HepG2 (cell line): ENCODE data around the gene NPHP4. TPM values are rescaled to one million over a fixed set of nuclear protein-coding genes. Genes with fewer than 3 reads are reported as not detected.

Source experiments
- ATAC-seq: fragments of 200-7000 bp; cut with Tn5 transposase; 3 replicates; pipeline ENCODE4 v1.9.1; 2020; ENCODE audit warnings: mild to moderate bottlenecking, moderate library complexity
- BruUV-seq: library from RNA; stranded (reverse); fragments of 400-500 nt; replicated peaks from 2 replicates; lab custom pipeline; 2021; lab: Mats Ljungman, UMichigan
- CTCF ChIA-PET: fragments of 300-600 bp; formaldehyde crosslinking; extraction: SDS; loops from one replicate; lab custom pipeline; 2021; ENCODE audit warnings: low total read pairs, inconsistent platforms, low intra/inter-chr PET ratio; lab: Yijun Ruan, JAX
- POLR2A ChIA-PET: fragments of 350-600 bp; sonication (Branson Sonifier 250); formaldehyde crosslinking; loops from one replicate; lab custom pipeline; 2020; ENCODE audit warnings: antibody characterized with exemption, inconsistent platforms; lab: Yijun Ruan, JAX
- DNase-seq: peaks from one replicate; pipeline ENCODE4 v3.0.0-alpha.2; 2015; ENCODE audit warnings: low spot score
- FAIRE-seq: peaks from 3 replicates; lab custom pipeline; 2011; peaks lifted over from hg19 to GRCh38; lab: Jason Lieb, UNC
- H2AFZ ChIP-seq: one replicate; pipeline ENCODE4 v1.6.1; 2011; ENCODE audit warnings: low read length, inconsistent platforms
- H3K27ac ChIP-seq: fragments of 300-600 bp; 3 replicates; pipeline ENCODE4 v1.8.0; 2011; ENCODE audit warnings: mixed run types, mild to moderate bottlenecking, mixed read lengths, low read length, inconsistent platforms; ENCODE audit not compliant: insufficient read depth; ENCODE audit errors: extremely low read length
- H3K27me3 ChIP-seq, 2 experiments: fragments of 200-600 bp in 1 of 2; 2 replicates in 1 of 2; 3 replicates in 1 of 2; pipeline versions ENCODE4 v1.6.0 to v1.8.0; 2011; ENCODE audit warnings: low read length in 2 of 2, mild to moderate bottlenecking in 2 of 2, moderate library complexity in 2 of 2, inconsistent platforms in 1 of 2; ENCODE audit not compliant: insufficient read depth in 2 of 2, control insufficient read depth in 1 of 2
- H3K36me3 ChIP-seq, 2 experiments: fragments of 200-600 bp in 1 of 2; replicated peaks in 1 of 2; 2 replicates in 1 of 2; 3 replicates in 1 of 2; pipeline versions ENCODE4 v1.5.1 to v1.8.0; 2011; ENCODE audit warnings: low read length in 2 of 2, inconsistent platforms in 1 of 2; ENCODE audit not compliant: insufficient read depth in 2 of 2, control insufficient read depth in 1 of 2
- H3K4me1 ChIP-seq: 2 replicates; pipeline ENCODE4 v1.5.1; 2012; ENCODE audit warnings: low read length, inconsistent platforms; ENCODE audit not compliant: insufficient read depth
- H3K4me2 ChIP-seq: 2 replicates; pipeline ENCODE4 v1.6.0; 2011; ENCODE audit warnings: low read depth, low read length, inconsistent platforms
- H3K4me3 ChIP-seq, 3 experiments: fragments of 200-600 bp in 1 of 3; sonication (generic), shearing (Covaris generic) in 1 of 3; replicated peaks in 1 of 3; 2 replicates each; pipeline ENCODE4 v1.5.1; 2011 to 2016; ENCODE audit warnings: low read length in 3 of 3, inconsistent platforms in 2 of 3, low read depth in 2 of 3, mild to moderate bottlenecking in 2 of 3, control low read depth in 1 of 3, mixed read lengths in 1 of 3; ENCODE audit not compliant: insufficient read depth in 1 of 3
- H3K79me2 ChIP-seq: one replicate; pipeline ENCODE4 v1.6.1; 2011; ENCODE audit warnings: low read length, inconsistent platforms; ENCODE audit not compliant: insufficient read depth
- H3K9ac ChIP-seq: 2 replicates; pipeline ENCODE4 v1.6.0; 2011; ENCODE audit warnings: mild to moderate bottlenecking, low read depth, low read length, inconsistent platforms; ENCODE audit not compliant: insufficient read depth
- H3K9me3 ChIP-seq: 2 replicates; pipeline ENCODE4 v1.5.1; 2012; ENCODE audit warnings: mild to moderate bottlenecking, low read length
- H4K20me1 ChIP-seq: 2 replicates; pipeline ENCODE4 v1.6.0; 2011; ENCODE audit warnings: inconsistent platforms, mild to moderate bottlenecking, low read length, moderate library complexity; ENCODE audit not compliant: insufficient read depth
- ATF4 ChIP-seq, 2 experiments: fragments of 450-650 bp in 1 of 2; sonication (generic) in 1 of 2; formaldehyde crosslinking; IDR thresholded peaks; 2 replicates each; pipeline versions ENCODE4 v1.5.0 to v1.8.0; 2020 to 2022; ENCODE audit warnings: mild to moderate bottlenecking in 1 of 2, missing genetic modification reagents in 1 of 2
- CBX1 ChIP-seq: IDR thresholded peaks from one replicate; pipeline ENCODE4 v1.6.1; 2016; ENCODE audit warnings: antibody characterized with exemption, low read depth
- FOSL2 ChIP-seq: sonication (generic); formaldehyde crosslinking; IDR thresholded peaks from 2 replicates; pipeline ENCODE4 v1.4.0; 2020; ENCODE audit warnings: missing genetic modification reagents
- FOXK2 ChIP-seq: fragments of 450-650 bp; IDR thresholded peaks from 2 replicates; pipeline ENCODE4 v1.6.1; 2016
- KDM5B ChIP-seq: sonication (generic); formaldehyde crosslinking; IDR thresholded peaks from 2 replicates; pipeline ENCODE4 v1.4.0; 2020; ENCODE audit warnings: missing genetic modification reagents, mild to moderate bottlenecking, borderline replicate concordance
- NFE2L2 ChIP-seq: fragments of 150-350 bp; IDR thresholded peaks from 2 replicates; pipeline ENCODE4 v1.6.1; 2014; ENCODE audit warnings: low read length
- XBP1 ChIP-seq: sonication (generic); formaldehyde crosslinking; IDR thresholded peaks from 2 replicates; pipeline ENCODE4 v1.5.0; 2020; ENCODE audit warnings: missing genetic modification reagents
- ZBTB39 ChIP-seq: sonication (generic); formaldehyde crosslinking; IDR thresholded peaks from 2 replicates; pipeline ENCODE4 v1.5.0; 2020; ENCODE audit warnings: missing genetic modification reagents
- ZNF44 ChIP-seq: sonication (generic); formaldehyde crosslinking; IDR thresholded peaks from 2 replicates; pipeline ENCODE4 v1.5.1; 2020; ENCODE audit warnings: mild to moderate bottlenecking, missing genetic modification reagents
- ZNF446 ChIP-seq: sonication (generic); formaldehyde crosslinking; IDR thresholded peaks from 2 replicates; pipeline ENCODE4 v1.5.0; 2020; ENCODE audit warnings: mild to moderate bottlenecking, missing genetic modification reagents
- ZNF598 ChIP-seq: sonication (generic); formaldehyde crosslinking; IDR thresholded peaks from 2 replicates; pipeline ENCODE4 v1.5.1; 2020; ENCODE audit warnings: mild to moderate bottlenecking, missing genetic modification reagents, borderline replicate concordance
- ZNF761 ChIP-seq: sonication (generic); formaldehyde crosslinking; conservative IDR thresholded peaks from 2 replicates; pipeline ENCODE4 v1.4.0; 2020; ENCODE audit warnings: mild to moderate bottlenecking, missing genetic modification reagents
- ZSCAN22 ChIP-seq: sonication (generic); formaldehyde crosslinking; IDR thresholded peaks from 2 replicates; pipeline ENCODE4 v1.4.0; 2020; ENCODE audit warnings: mild to moderate bottlenecking, missing genetic modification reagents
- WGBS: methylation state at CpG from one replicate; pipeline ENCODE4 v1.1.6; 2017; ENCODE audit warnings: low lambda C conversion rate; 5-methylcytosine and 5-hydroxymethylcytosine counted together
- in situ Hi-C: cut with HindIII; loops from 2 replicates; pipeline ENCODE4 v1.10.0; 2017; ENCODE audit warnings: low pct_unique_long_range_greater_than_20kb; ENCODE audit not compliant: extremely low pct_ligation_motif_present
- intact Hi-C: fragments of 100-400 bp; cut with micrococcal nuclease; formaldehyde crosslinking; loops from one replicate; pipeline ENCODE4 v1.10.0; 2022; ENCODE audit not compliant: unreplicated experiment
- polyA plus RNA-seq, 8 experiments: library from polyadenylated mRNA; depleted of rRNA in 3 of 8; stranded (reverse) in 7 of 8; unstranded in 1 of 8; fragments of >200 nt; fragmentation: Illumina TruSeq in 4 of 8; extraction: Trizol in 4 of 8; gene quantifications; 2 replicates each; pipeline versions ENCODE4 v1.2.1 to v1.2.3, GENCODE V29; 2011 to 2016; ENCODE audit warnings: low read depth in 4 of 8, missing spikeins in 1 of 8, mixed read lengths in 1 of 8; ENCODE audit not compliant: insufficient read depth in 1 of 8
- total RNA-seq, 5 experiments: library from RNA; depleted of rRNA; stranded (reverse); fragments of >200 nt; fragmentation: Illumina TruSeq; extraction: Trizol; gene quantifications; 2 replicates each; pipeline ENCODE4 v1.2.3, GENCODE V29; 2016; ENCODE audit warnings: low read depth in 1 of 5
- TF ChIP-seq, protein P1 (sequence below): IDR thresholded peaks from 2 replicates; pipeline ENCODE4 v1.6.1; 2018; ENCODE audit warnings: missing genetic modification reagents
- TF ChIP-seq, protein P2 (sequence below): sonication (generic); formaldehyde crosslinking; IDR thresholded peaks from 2 replicates; pipeline ENCODE4 v1.4.0; 2020; ENCODE audit warnings: missing genetic modification reagents, borderline replicate concordance

NPHP4 gene
- total and polyA plus RNA-seq, 2 of the 13 experiments (the other 11 are each of a cell fraction or from before 2014, with no cell fraction given), result 4.4 to 6.8 TPM

- Histone ChIP-seq H3K4me1 (peaks cover 38% of the 10 kb centered on the region), H2AFZ (no peak overlapping the region), H3K9ac (peak overlapping the region; percentile 48), H3K79me2 (no peaks in the 10 kb centered on the region), H3K9me3 (no peaks in the 10 kb centered on the region), H3K4me2 (peak overlapping the region; percentile 85), H4K20me1 (no peaks in the 10 kb centered on the region), H3K4me3 (peak overlapping the region; percentile 48 to 73 (median 48); a peak in 5 of 6 replicates), H3K27me3 (peaks cover 0 to 1% of the 10 kb centered on the region in 2 experiments; a peak in 1 of 5 replicates), H3K36me3 (no peaks in the 10 kb centered on the region), H3K27ac (no peak overlapping the region)
- intact Hi-C loops (loop anchor here (2.0 kb wide), 1 partner anchor 23 kb away; no protein-coding TSS in a partner anchor), in situ Hi-C loops (no loop called here)
- no peak for DNase-seq
- FAIRE-seq, result no peak
- ATAC-seq, result peak; percentile 45
- TSS peak; percentile 71 for BruUV-seq
- ChIA-PET POLR2A (interaction anchor here (0.7 to 2.3 kb wide), 8 partner anchors 9 to 69 kb away, joined by 3 to 9 read pairs (median 4); partner anchors contain the start of genes KCNAB2 and NPHP4), CTCF (no interaction called here)
- WGBS, result 34% methylated on average over 21 of the region's 29 CpGs
- TF ChIP-seq NFE2L2, result no peak
- no peak for TF ChIP-seq KDM5B (CRISPR knock-in tag)
- TF ChIP-seq ZBTB39 (CRISPR knock-in tag), result 0 out of 2 replicates have a peak, but pooled peaks have one; percentile 29
- TF ChIP-seq, protein P1, sequence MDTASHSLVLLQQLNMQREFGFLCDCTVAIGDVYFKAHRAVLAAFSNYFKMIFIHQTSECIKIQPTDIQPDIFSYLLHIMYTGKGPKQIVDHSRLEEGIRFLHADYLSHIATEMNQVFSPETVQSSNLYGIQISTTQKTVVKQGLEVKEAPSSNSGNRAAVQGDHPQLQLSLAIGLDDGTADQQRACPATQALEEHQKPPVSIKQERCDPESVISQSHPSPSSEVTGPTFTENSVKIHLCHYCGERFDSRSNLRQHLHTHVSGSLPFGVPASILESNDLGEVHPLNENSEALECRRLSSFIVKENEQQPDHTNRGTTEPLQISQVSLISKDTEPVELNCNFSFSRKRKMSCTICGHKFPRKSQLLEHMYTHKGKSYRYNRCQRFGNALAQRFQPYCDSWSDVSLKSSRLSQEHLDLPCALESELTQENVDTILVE (CRISPR knock-in tag), result no peak
- no peak for TF ChIP-seq ZNF44 (CRISPR knock-in tag)
- no peak for TF ChIP-seq CBX1
- no peak for TF ChIP-seq ZNF761 (CRISPR knock-in tag)
- TF ChIP-seq FOSL2 (CRISPR knock-in tag), result peak; percentile 49
- no peak for TF ChIP-seq ZNF446 (CRISPR knock-in tag)
- TF ChIP-seq ZNF598, result no peak
- no peak for TF ChIP-seq FOXK2
- TF ChIP-seq, protein P2, sequence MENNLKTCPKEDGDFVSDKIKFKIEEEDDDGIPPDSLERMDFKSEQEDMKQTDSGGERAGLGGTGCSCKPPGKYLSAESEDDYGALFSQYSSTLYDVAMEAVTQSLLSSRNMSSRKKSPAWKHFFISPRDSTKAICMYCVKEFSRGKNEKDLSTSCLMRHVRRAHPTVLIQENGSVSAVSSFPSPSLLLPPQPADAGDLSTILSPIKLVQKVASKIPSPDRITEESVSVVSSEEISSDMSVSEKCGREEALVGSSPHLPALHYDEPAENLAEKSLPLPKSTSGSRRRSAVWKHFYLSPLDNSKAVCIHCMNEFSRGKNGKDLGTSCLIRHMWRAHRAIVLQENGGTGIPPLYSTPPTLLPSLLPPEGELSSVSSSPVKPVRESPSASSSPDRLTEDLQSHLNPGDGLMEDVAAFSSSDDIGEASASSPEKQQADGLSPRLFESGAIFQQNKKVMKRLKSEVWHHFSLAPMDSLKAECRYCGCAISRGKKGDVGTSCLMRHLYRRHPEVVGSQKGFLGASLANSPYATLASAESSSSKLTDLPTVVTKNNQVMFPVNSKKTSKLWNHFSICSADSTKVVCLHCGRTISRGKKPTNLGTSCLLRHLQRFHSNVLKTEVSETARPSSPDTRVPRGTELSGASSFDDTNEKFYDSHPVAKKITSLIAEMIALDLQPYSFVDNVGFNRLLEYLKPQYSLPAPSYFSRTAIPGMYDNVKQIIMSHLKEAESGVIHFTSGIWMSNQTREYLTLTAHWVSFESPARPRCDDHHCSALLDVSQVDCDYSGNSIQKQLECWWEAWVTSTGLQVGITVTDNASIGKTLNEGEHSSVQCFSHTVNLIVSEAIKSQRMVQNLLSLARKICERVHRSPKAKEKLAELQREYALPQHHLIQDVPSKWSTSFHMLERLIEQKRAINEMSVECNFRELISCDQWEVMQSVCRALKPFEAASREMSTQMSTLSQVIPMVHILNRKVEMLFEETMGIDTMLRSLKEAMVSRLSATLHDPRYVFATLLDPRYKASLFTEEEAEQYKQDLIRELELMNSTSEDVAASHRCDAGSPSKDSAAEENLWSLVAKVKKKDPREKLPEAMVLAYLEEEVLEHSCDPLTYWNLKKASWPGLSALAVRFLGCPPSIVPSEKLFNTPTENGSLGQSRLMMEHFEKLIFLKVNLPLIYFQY (CRISPR knock-in tag), result no peak
- TF ChIP-seq XBP1 (CRISPR knock-in tag), result no peak
- TF ChIP-seq ZSCAN22 (CRISPR knock-in tag), result no peak
- peak in 1 of 2 experiments; percentile 52; a peak in 1 of 4 replicates for TF ChIP-seq ATF4 (CRISPR knock-in tag; IDR thresholded peaks at IDR 0.05)
These were observed 33.3 kb upstream of the NPHP4 start for GRCh38 chr1:6025269-6026094.
